K562 (cell line): ENCODE measurements around the gene NAP1L4. TPM values are rescaled to one million over a fixed set of nuclear protein-coding genes. Genes with fewer than 3 reads are reported as not detected.

Experiments used
- ATF7 ChIP-seq: fragments of 450-650 bp; IDR thresholded peaks from 2 replicates; pipeline ENCODE4 v1.7.1; 2014; ENCODE audit warnings: mild to moderate bottlenecking, moderate library complexity
- CTCF ChIP-seq, 3 experiments: IDR thresholded peaks in 2 of 3; conservative IDR thresholded peaks in 1 of 3; 2 replicates each; pipeline ENCODE4 v1.5.1; 2011 to 2012; ENCODE audit warnings: low read length in 3 of 3, mild to moderate bottlenecking in 3 of 3, control low read depth in 2 of 3, improper control_type of control experiment in 1 of 3, inconsistent platforms in 1 of 3, low read depth in 1 of 3, mixed read lengths in 1 of 3, moderate library complexity in 1 of 3; ENCODE audit not compliant: insufficient read depth in 2 of 3
- DIDO1 ChIP-seq: fragments of 450-650 bp; IDR thresholded peaks from 2 replicates; pipeline ENCODE4 v1.6.1; 2016; ENCODE audit warnings: low read depth, missing biosample characterization, missing genetic modification characterization
- FOXA3 ChIP-seq, 2 experiments: fragments of 450-650 bp in 1 of 2; sonication (generic) in 1 of 2; formaldehyde crosslinking; IDR thresholded peaks in 1 of 2; conservative IDR thresholded peaks in 1 of 2; 2 replicates each; pipeline versions ENCODE4 v1.4.0 to v1.8.0; 2020 to 2022; ENCODE audit warnings: mild to moderate bottlenecking in 2 of 2, missing genetic modification reagents in 1 of 2
- GATAD2B ChIP-seq: fragments of 450-650 bp; IDR thresholded peaks from 2 replicates; pipeline ENCODE4 v1.6.1; 2017; ENCODE audit warnings: mild to moderate bottlenecking, borderline replicate concordance
- HINFP ChIP-seq: fragments of 450-650 bp; conservative IDR thresholded peaks from 2 replicates; pipeline ENCODE4 v1.6.1; 2016; ENCODE audit warnings: missing genetic modification characterization, low read depth, mild to moderate bottlenecking, control low read depth, missing compliant biosample characterization
- HMGN3 ChIP-seq: IDR thresholded peaks from 2 replicates; pipeline ENCODE4 v1.6.1; 2011; ENCODE audit warnings: borderline replicate concordance, low read depth, mild to moderate bottlenecking, mixed read lengths, low read length; ENCODE audit not compliant: insufficient read length; ENCODE audit errors: extremely low read depth
- KDM2B ChIP-seq: fragments of 250-450 bp; sonication (Bioruptor Pico); IDR thresholded peaks from 2 replicates; pipeline ENCODE4 v1.8.0; 2021; ENCODE audit warnings: mild to moderate bottlenecking, moderate library complexity
- KHSRP ChIP-seq: fragments of 450-650 bp; IDR thresholded peaks from 2 replicates; pipeline ENCODE4 v1.6.1; 2017
- KLF1 ChIP-seq: fragments of 450-650 bp; IDR thresholded peaks from 2 replicates; pipeline ENCODE4 v1.6.1; 2016; ENCODE audit warnings: missing genetic modification characterization, missing compliant biosample characterization
- MCM7 ChIP-seq, 2 experiments: fragments of 450-650 bp; IDR thresholded peaks; 2 replicates each; pipeline ENCODE4 v1.6.1; 2016 to 2018
- MXD1 ChIP-seq: fragments of 250-450 bp; sonication (Bioruptor Pico); IDR thresholded peaks from 2 replicates; pipeline ENCODE4 v1.8.0; 2021; ENCODE audit warnings: borderline replicate concordance, mild to moderate bottlenecking, moderate library complexity; ENCODE audit not compliant: poor library complexity, severe bottlenecking
- RAD21 ChIP-seq, 2 experiments: fragments of 250-450 bp in 1 of 2; fragments of 450-650 bp in 1 of 2; sonication (Bioruptor Pico) in 1 of 2; formaldehyde crosslinking in 1 of 2; IDR thresholded peaks in 1 of 2; conservative IDR thresholded peaks in 1 of 2; 2 replicates each; pipeline versions ENCODE4 v1.4.0 to v1.8.0; 2020 to 2022; ENCODE audit warnings: mild to moderate bottlenecking in 2 of 2, moderate library complexity in 1 of 2
- SMAD1 ChIP-seq: fragments of 150-350 bp; IDR thresholded peaks from 2 replicates; pipeline ENCODE4 v1.6.1; 2014; ENCODE audit warnings: low read length, low read depth; ENCODE audit not compliant: partially characterized antibody
- TAF1 ChIP-seq: IDR thresholded peaks from 2 replicates; pipeline ENCODE4 v1.6.1; 2011; ENCODE audit warnings: mild to moderate bottlenecking, low read length, moderate library complexity; ENCODE audit not compliant: insufficient read depth, control insufficient read depth, severe bottlenecking; ENCODE audit errors: extremely low read depth
- TAF7 ChIP-seq: fragments of 450-650 bp; IDR thresholded peaks from 2 replicates; pipeline ENCODE4 v1.6.1; 2016; ENCODE audit warnings: missing genetic modification characterization, missing compliant biosample characterization
- ZBTB9 ChIP-seq: fragments of 450-650 bp; formaldehyde crosslinking; IDR thresholded peaks from 2 replicates; pipeline ENCODE4 v1.4.0; 2020; ENCODE audit warnings: mild to moderate bottlenecking, moderate library complexity
- ZC3H4 ChIP-seq: sonication (generic); formaldehyde crosslinking; IDR thresholded peaks from 2 replicates; pipeline ENCODE4 v1.9.0; 2021; ENCODE audit warnings: missing genetic modification reagents, borderline replicate concordance
- ZNF197 ChIP-seq: fragments of 200-800 bp; sonication (Bioruptor generic); IDR thresholded peaks from 2 replicates; pipeline ENCODE4 v1.6.1; 2016; ENCODE audit warnings: low read depth, missing genetic modification characterization, missing compliant biosample characterization
- polyA plus RNA-seq, 8 experiments: library from polyadenylated mRNA; depleted of rRNA in 4 of 8; stranded (reverse) in 5 of 8; unstranded in 3 of 8; fragments of >200 nt; fragmentation: Nextera tagmentation in 2 of 8; fragmentation: Illumina TruSeq in 1 of 8; extraction: Ambion mirVana in 2 of 8; extraction: Trizol in 1 of 8; gene quantifications; 2 replicates each; pipeline versions ENCODE4 v1.2.1 to v1.2.3, GENCODE V29; 2011 to 2014; ENCODE audit warnings: inconsistent platforms in 1 of 8, missing spikeins in 1 of 8
- total RNA-seq, 7 experiments: library from RNA; depleted of rRNA in 6 of 7; stranded (reverse); fragments of >200 nt in 6 of 7; fragmentation: Illumina TruSeq in 2 of 7; extraction: Trizol in 2 of 7; gene quantifications; 2 replicates each; pipeline versions ENCODE4 v1.2.1 to v1.2.3, GENCODE V29; 2011 to 2021; ENCODE audit warnings: low replicate concordance in 1 of 7
- TF ChIP-seq, protein P1 (sequence below): fragments of 250-450 bp; sonication (Bioruptor Pico); IDR thresholded peaks from 2 replicates; pipeline ENCODE4 v1.5.0; 2022; ENCODE audit warnings: mild to moderate bottlenecking

Gene NAP1L4
- total and polyA plus RNA-seq, 9 of the 15 experiments (the other 6 are each of a cell fraction or from before 2014, with no cell fraction given): 34.1 to 237 (median 179) TPM

GRCh38 chr11:2929531-2929949 lies 62.6 kb downstream of the NAP1L4 start (continued):
- TF ChIP-seq HINFP (tag) (no peak), ATF7 (no peak), KDM2B (CRISPR knock-in tag) (0 out of 2 replicates have a peak, but pooled peaks have one; percentile 47), DIDO1 (tag) (no peak), ZBTB9 (CRISPR knock-in tag) (peak; percentile 30; the same call in 1 of the 2 replicates), KLF1 (tag) (peak; percentile 16; the same call in 1 of the 2 replicates), KHSRP (no peak), MCM7 (IDR thresholded peaks at IDR 0.05) (no peak), FOXA3 (CRISPR knock-in tag; conservative IDR thresholded peaks at IDR 0.05 in 1 of 2, IDR thresholded peaks at IDR 0.05 in 1 of 2) (no peak), GATAD2B (peak; percentile 64; the same call in 1 of the 2 replicates), HMGN3 (peak; percentile 42), ZNF197 (CRISPR knock-in tag) (no peak), CTCF (IDR thresholded peaks at IDR 0.05 in 2 of 3, conservative IDR thresholded peaks at IDR 0.05 in 1 of 3; ENCODE audit: insufficient read depth in 2 of 3, low read depth in 1 of 3, low read length in 3 of 3) (no peak), ZC3H4 (CRISPR knock-in tag) (no peak), RAD21 (CRISPR knock-in tag; conservative IDR thresholded peaks at IDR 0.05 in 1 of 2, IDR thresholded peaks at IDR 0.05 in 1 of 2) (no peak), TAF7 (tag) (no peak), SMAD1 (peak; percentile 20), MXD1 (CRISPR knock-in tag) (no peak), TAF1 (peak; percentile 23)
- TF ChIP-seq, protein P1, sequence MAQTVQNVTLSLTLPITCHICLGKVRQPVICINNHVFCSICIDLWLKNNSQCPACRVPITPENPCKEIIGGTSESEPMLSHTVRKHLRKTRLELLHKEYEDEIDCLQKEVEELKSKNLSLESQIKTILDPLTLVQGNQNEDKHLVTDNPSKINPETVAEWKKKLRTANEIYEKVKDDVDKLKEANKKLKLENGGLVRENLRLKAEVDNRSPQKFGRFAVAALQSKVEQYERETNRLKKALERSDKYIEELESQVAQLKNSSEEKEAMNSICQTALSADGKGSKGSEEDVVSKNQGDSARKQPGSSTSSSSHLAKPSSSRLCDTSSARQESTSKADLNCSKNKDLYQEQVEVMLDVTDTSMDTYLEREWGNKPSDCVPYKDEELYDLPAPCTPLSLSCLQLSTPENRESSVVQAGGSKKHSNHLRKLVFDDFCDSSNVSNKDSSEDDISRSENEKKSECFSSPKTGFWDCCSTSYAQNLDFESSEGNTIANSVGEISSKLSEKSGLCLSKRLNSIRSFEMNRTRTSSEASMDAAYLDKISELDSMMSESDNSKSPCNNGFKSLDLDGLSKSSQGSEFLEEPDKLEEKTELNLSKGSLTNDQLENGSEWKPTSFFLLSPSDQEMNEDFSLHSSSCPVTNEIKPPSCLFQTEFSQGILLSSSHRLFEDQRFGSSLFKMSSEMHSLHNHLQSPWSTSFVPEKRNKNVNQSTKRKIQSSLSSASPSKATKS (CRISPR knock-in tag): no peak
